ENCODE data around the gene CHST5. TPM values are rescaled to one million over a fixed set of nuclear protein-coding genes. Genes with fewer than 3 reads are reported as not detected.

Gene CHST5
- total and polyA plus RNA-seq, 9 donors = 0.08 to 1.00 (median 0.63) TPM; not detected in 1

GRCh38 chr16:75535211-75535843, 581 bp downstream of the CHST5 start:
- no peaks in the 10 kb centered on the region for H3K36me3 ChIP-seq
- intact Hi-C loops (cut with DNase I) = no loop called here
- H3K9me3 ChIP-seq = no peaks in the 10 kb centered on the region
- WGBS, 3 donors = 61 to 62% (median 61%) methylated on average over 34 of the region's 34 CpGs
- H3K27ac ChIP-seq = no peak overlapping the region
- no peak for DNase-seq
- no peak overlapping the region for H3K4me3 ChIP-seq
- TF ChIP-seq EP300 (IDR thresholded peaks at IDR 0.05) (no peak), POLR2A (IDR thresholded peaks at IDR 0.05) (no peak)
- TF ChIP-seq, protein P1, sequence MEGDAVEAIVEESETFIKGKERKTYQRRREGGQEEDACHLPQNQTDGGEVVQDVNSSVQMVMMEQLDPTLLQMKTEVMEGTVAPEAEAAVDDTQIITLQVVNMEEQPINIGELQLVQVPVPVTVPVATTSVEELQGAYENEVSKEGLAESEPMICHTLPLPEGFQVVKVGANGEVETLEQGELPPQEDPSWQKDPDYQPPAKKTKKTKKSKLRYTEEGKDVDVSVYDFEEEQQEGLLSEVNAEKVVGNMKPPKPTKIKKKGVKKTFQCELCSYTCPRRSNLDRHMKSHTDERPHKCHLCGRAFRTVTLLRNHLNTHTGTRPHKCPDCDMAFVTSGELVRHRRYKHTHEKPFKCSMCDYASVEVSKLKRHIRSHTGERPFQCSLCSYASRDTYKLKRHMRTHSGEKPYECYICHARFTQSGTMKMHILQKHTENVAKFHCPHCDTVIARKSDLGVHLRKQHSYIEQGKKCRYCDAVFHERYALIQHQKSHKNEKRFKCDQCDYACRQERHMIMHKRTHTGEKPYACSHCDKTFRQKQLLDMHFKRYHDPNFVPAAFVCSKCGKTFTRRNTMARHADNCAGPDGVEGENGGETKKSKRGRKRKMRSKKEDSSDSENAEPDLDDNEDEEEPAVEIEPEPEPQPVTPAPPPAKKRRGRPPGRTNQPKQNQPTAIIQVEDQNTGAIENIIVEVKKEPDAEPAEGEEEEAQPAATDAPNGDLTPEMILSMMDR (IDR thresholded peaks at IDR 0.05) = no peak
- no peaks in the 10 kb centered on the region for H3K4me1 ChIP-seq (ENCODE audit: insufficient read depth)
- H3K27me3 ChIP-seq = no peaks in the 10 kb centered on the region

DNA sequence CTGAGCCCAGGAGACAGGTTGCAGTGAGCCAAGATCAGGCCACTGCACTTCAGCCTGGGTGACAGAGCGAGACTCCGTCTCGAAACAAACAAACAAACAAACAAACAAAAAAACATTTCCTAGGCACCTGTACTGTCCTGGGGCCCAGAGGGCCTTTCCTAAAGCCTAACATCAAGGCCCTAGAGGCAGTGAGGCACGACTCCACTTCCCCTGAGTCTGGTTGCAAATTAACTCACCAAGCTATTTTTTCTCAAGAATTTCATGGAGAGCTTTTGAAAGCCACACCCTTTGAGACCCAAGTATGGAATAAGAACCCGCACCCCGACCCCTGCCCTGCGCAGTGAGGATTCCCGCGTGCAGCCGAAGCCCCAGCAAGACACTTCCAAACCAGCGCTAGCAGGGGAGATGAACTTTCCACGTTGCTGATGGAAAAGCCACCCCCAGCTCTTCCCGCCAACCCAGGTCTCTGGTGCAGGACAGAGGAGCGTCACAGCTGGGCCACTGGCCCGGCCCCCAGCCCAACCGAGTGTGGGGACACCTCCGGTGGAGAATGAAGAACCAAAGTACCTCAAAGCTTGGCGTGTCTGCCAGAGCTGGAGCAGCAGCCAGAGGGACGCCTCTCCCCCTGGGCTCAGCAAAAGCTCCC, 1.2 kb downstream of the CHST5 start:
- no peak overlapping the region for H3K27ac ChIP-seq
- no peak for DNase-seq
- H3K27me3 ChIP-seq = no peaks in the 10 kb centered on the region
- 81 to 85% (median 85%) methylated on average over 17 to 19 of the region's 19 CpGs for WGBS, 3 donors
- H3K4me3 ChIP-seq = no peak overlapping the region
- no peaks in the 10 kb centered on the region for H3K4me1 ChIP-seq (ENCODE audit: insufficient read depth)
- intact Hi-C loops (cut with DNase I) = no loop called here
- H3K9me3 ChIP-seq = no peaks in the 10 kb centered on the region
- TF ChIP-seq POLR2A (IDR thresholded peaks at IDR 0.05) = no peak
- TF ChIP-seq, protein P1 (IDR thresholded peaks at IDR 0.05) = no peak
- TF ChIP-seq EP300 (IDR thresholded peaks at IDR 0.05) = no peak
- no peaks in the 10 kb centered on the region for H3K36me3 ChIP-seq

DNA sequence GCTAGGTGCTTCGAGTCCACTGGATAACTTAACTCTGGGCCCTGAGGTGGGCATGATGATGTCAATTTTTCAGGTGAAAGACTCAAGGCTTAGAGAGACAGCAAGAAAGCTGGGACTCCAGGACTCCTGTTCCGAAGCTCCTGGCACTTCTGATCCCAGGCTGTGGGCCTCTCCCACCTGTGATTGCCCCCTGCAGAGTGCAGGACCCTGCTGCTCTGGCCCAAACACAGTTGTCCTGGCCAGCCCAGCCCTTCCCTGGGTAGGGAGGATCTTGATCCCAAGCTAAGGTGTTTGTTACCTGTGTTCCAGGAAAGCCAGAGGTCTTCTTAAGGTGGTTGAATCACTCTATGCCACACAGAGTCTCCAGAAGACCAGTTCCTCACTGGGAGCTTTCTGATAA, 3.1 kb downstream of the CHST5 start:
- 87 to 100% (median 89%) methylated on average over 2 of the region's 2 CpGs for WGBS, 3 donors
- Histone ChIP-seq H3K4me1 (ENCODE audit: insufficient read depth) (no peaks in the 10 kb centered on the region), H3K27ac (no peak overlapping the region), H3K4me3 (no peak overlapping the region), H3K27me3 (no peaks in the 10 kb centered on the region), H3K9me3 (no peaks in the 10 kb centered on the region), H3K36me3 (no peaks in the 10 kb centered on the region)
- intact Hi-C loops (cut with DNase I) = no loop called here
- no peak for TF ChIP-seq EP300 (IDR thresholded peaks at IDR 0.05)
- TF ChIP-seq POLR2A (IDR thresholded peaks at IDR 0.05) = no peak
- TF ChIP-seq, protein P1 (IDR thresholded peaks at IDR 0.05) = no peak
- no peak for DNase-seq

GRCh38 chr16:75532142-75532765, 3.7 kb downstream of the CHST5 start:
- Histone ChIP-seq H3K36me3 (no peaks in the 10 kb centered on the region), H3K4me1 (ENCODE audit: insufficient read depth) (no peaks in the 10 kb centered on the region), H3K4me3 (no peak overlapping the region), H3K27me3 (no peaks in the 10 kb centered on the region), H3K27ac (no peak overlapping the region), H3K9me3 (no peaks in the 10 kb centered on the region)
- no peak for DNase-seq
- 81 to 83% (median 83%) methylated on average over 8 of the region's 8 CpGs for WGBS, 3 donors
- intact Hi-C loops (cut with DNase I) = no loop called here
- TF ChIP-seq POLR2A (IDR thresholded peaks at IDR 0.05) = no peak
- no peak for TF ChIP-seq EP300 (IDR thresholded peaks at IDR 0.05)
- TF ChIP-seq, protein P1 (IDR thresholded peaks at IDR 0.05) = no peak
